ENCODE data around the gene ZNF536. TPM values are rescaled to one million over a fixed set of nuclear protein-coding genes. Genes with fewer than 3 reads are reported as not detected.

ZNF536 gene
- total and polyA plus RNA-seq, 4 donors = 0.50 to 1.2 (median 0.62) TPM; not detected in 1

DNA sequence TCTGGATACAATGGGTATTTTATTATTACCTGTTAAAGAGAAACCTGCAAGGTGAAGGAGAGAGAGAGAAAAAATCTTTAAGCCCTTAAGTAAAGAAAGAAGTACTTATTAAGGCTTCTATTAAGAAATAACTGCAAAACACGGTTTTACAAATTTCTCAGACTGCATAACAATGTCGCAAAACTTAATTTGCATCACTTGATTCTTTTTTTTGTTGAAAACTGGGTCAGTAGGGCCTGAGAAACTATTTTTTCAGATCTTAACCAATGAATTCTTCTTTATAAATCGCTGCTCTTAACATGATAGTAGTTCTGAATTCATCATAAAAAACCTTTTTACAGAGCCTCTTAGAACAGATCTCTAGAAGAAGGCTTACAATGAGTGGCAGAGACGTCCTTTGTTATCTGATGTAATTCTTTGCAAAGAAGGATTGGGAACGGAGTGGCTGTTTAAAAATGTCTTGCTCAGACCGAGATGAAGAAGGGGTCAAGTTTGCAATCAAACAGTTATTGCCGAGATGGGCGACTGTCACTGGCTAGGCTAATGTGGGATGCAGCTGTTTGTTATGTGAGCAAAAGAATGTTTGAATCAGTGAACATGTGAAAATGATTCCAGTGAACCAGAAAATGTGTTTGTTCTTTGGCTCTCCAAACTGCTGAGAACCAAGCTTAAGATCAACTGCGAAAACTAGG, 76.3 kb downstream of the ZNF536 start:
- H3K4me3 ChIP-seq (ENCODE audit: low read length in 2 of 2) = no peak overlapping the region
- H3K4me1 ChIP-seq (ENCODE audit: control insufficient read depth in 1 of 2, insufficient read depth in 2 of 2, low read length in 2 of 2) = no peaks in the 10 kb centered on the region
- no peak overlapping the region for H3K27ac ChIP-seq (ENCODE audit: low read depth in 1 of 2, low read length in 2 of 2)
- WGBS, 2 donors = 49 to 50% methylated on average over 9 of the region's 9 CpGs
- intact Hi-C loops (cut with DNase I) = no loop called here
- no peaks in the 10 kb centered on the region for H3K9me3 ChIP-seq (ENCODE audit: control insufficient read depth, low read length)
- H3K36me3 ChIP-seq (ENCODE audit: control insufficient read depth in 1 of 2, insufficient read depth in 2 of 2, low read length in 1 of 2) = no peaks in the 10 kb centered on the region
- DNase-seq = peak in 1 of 2 donors; percentile 5
- H3K27me3 ChIP-seq (ENCODE audit: control insufficient read depth in 1 of 2, insufficient read depth in 2 of 2, low read length in 1 of 2) = no peaks in the 10 kb centered on the region
- ATAC-seq (ENCODE audit: low FRiP score) = no peak

DNA sequence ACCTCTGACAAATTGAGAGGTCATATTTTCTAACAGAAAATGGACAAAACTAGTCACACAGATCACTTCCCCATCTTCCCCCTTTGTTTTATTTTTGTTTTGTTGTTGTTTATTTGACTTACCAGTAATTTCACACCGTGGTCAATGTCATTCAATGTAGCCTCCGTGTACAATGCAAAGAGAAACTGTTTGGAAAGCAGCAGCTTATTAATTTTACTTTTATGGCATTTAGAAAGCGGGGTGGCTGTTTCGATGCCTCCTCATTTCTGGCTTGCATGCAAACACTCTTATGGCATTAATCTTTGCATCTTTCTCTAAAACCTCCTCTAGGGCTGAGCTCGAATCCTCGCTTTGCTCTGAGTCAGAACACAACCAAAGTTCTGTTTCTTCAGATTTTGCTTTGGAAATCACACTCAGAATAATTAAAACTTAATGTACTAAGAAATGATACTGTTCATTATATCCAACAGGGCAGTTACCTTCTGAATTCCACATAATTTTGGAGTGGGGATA, 77.0 kb downstream of the ZNF536 start:
- ATAC-seq (ENCODE audit: low FRiP score) = no peak
- peak in 1 of 2 donors; percentile 5 for DNase-seq
- H3K4me1 ChIP-seq (ENCODE audit: control insufficient read depth in 1 of 2, insufficient read depth in 2 of 2, low read length in 2 of 2) = no peaks in the 10 kb centered on the region
- H3K27me3 ChIP-seq (ENCODE audit: control insufficient read depth in 1 of 2, insufficient read depth in 2 of 2, low read length in 1 of 2) = no peaks in the 10 kb centered on the region
- no peak overlapping the region for H3K4me3 ChIP-seq (ENCODE audit: low read length in 2 of 2)
- intact Hi-C loops (cut with DNase I) = no loop called here
- WGBS, 2 donors = 61 to 64% methylated on average over 6 of the region's 6 CpGs
- no peaks in the 10 kb centered on the region for H3K36me3 ChIP-seq (ENCODE audit: control insufficient read depth in 1 of 2, insufficient read depth in 2 of 2, low read length in 1 of 2)
- no peak overlapping the region for H3K27ac ChIP-seq (ENCODE audit: low read depth in 1 of 2, low read length in 2 of 2)
- H3K9me3 ChIP-seq (ENCODE audit: control insufficient read depth, low read length) = no peaks in the 10 kb centered on the region

DNA sequence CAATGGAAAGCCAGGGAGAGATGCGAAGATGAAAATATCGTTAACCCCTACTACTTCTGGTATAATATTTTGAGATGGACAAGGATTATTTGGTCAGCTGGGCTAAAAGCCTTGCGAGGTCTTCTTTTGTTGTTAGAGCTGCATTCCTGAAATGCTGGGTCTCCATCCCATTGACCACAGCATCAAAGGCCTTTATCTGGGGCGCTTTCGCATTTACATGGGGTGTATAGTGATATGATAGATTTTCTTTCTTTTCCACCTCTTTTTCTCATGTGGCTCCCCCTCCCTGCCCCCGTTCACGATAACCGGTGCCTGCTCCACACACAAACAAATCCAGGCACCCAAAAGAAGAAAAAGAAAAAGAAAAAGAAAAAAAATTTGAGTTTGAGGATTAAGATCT, 77.5 kb downstream of the ZNF536 start:
- Histone ChIP-seq H3K4me1 (ENCODE audit: control insufficient read depth in 1 of 2, insufficient read depth in 2 of 2, low read length in 2 of 2) (no peaks in the 10 kb centered on the region), H3K36me3 (ENCODE audit: control insufficient read depth in 1 of 2, insufficient read depth in 2 of 2, low read length in 1 of 2) (no peaks in the 10 kb centered on the region), H3K9me3 (ENCODE audit: control insufficient read depth, low read length) (no peaks in the 10 kb centered on the region), H3K27ac (ENCODE audit: low read depth in 1 of 2, low read length in 2 of 2) (no peak overlapping the region), H3K27me3 (ENCODE audit: control insufficient read depth in 1 of 2, insufficient read depth in 2 of 2, low read length in 1 of 2) (no peaks in the 10 kb centered on the region), H3K4me3 (ENCODE audit: low read length in 2 of 2) (no peak overlapping the region)
- peak in 1 of 2 donors; percentile 15 for DNase-seq
- ATAC-seq (ENCODE audit: low FRiP score) = no peak
- WGBS, 2 donors = 40 to 43% methylated on average over 8 of the region's 8 CpGs
- intact Hi-C loops (cut with DNase I) = no loop called here

- Histone ChIP-seq H3K27ac (ENCODE audit: low read depth in 1 of 2, low read length in 2 of 2) (no peak overlapping the region), H3K4me1 (ENCODE audit: control insufficient read depth in 1 of 2, insufficient read depth in 2 of 2, low read length in 2 of 2) (no peaks in the 10 kb centered on the region), H3K9me3 (ENCODE audit: control insufficient read depth, low read length) (no peaks in the 10 kb centered on the region), H3K36me3 (ENCODE audit: control insufficient read depth in 1 of 2, insufficient read depth in 2 of 2, low read length in 1 of 2) (no peaks in the 10 kb centered on the region), H3K27me3 (ENCODE audit: control insufficient read depth in 1 of 2, insufficient read depth in 2 of 2, low read length in 1 of 2) (no peaks in the 10 kb centered on the region), H3K4me3 (ENCODE audit: low read length in 2 of 2) (no peak overlapping the region)
- DNase-seq = no peak
- ATAC-seq (ENCODE audit: low FRiP score) = peak; percentile 43
- intact Hi-C loops (cut with DNase I) = no loop called here
- 3 to 4% methylated on average over 7 of the region's 7 CpGs for WGBS, 2 donors
These were observed 77.9 kb downstream of the ZNF536 start for GRCh38 chr19:30450100-30450499.

DNA sequence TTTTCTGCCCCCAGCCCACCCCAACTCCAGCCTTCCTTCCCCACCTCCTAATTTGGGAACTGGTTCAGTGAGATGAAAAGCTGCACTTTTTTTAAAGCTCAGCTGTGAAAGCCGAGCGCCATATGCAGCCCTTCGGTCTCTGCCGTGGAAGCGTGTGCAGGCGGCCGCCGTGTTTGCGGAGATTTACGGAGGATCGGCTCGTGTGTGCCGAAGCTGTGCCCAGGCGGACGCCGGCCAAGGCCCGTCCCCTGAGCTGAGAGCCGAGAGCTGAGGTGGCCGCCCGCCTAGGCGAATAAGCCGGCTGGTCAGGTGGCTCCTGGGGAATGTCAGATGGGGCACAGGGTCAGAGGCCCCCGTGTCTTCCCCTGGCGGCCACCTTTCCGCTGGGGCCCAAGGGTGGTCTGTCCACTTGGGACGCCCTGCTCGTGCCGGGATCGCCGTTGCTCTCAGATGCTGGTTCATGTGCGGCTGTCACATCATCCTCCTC, 78.7 kb downstream of the ZNF536 start:
- H3K27ac ChIP-seq (ENCODE audit: low read depth in 1 of 2, low read length in 2 of 2) = no peak overlapping the region
- no peak for DNase-seq
- no peak overlapping the region for H3K4me3 ChIP-seq (ENCODE audit: low read length in 2 of 2)
- H3K36me3 ChIP-seq (ENCODE audit: control insufficient read depth in 1 of 2, insufficient read depth in 2 of 2, low read length in 1 of 2) = no peaks in the 10 kb centered on the region
- H3K27me3 ChIP-seq (ENCODE audit: control insufficient read depth in 1 of 2, insufficient read depth in 2 of 2, low read length in 1 of 2) = no peaks in the 10 kb centered on the region
- no peaks in the 10 kb centered on the region for H3K4me1 ChIP-seq (ENCODE audit: control insufficient read depth in 1 of 2, insufficient read depth in 2 of 2, low read length in 2 of 2)
- intact Hi-C loops (cut with DNase I) = no loop called here
- 25 to 56% methylated on average over 31 of the region's 31 CpGs for WGBS, 2 donors
- no peaks in the 10 kb centered on the region for H3K9me3 ChIP-seq (ENCODE audit: control insufficient read depth, low read length)
- peak; percentile 45 for ATAC-seq (ENCODE audit: low FRiP score)

GRCh38 chr19:30452931-30453330, 80.7 kb downstream of the ZNF536 start:
- no peak for DNase-seq
- WGBS, 2 donors = 84 to 87% methylated on average over 7 of the region's 7 CpGs
- Histone ChIP-seq H3K27ac (ENCODE audit: low read depth in 1 of 2, low read length in 2 of 2) (no peak overlapping the region), H3K36me3 (ENCODE audit: control insufficient read depth in 1 of 2, insufficient read depth in 2 of 2, low read length in 1 of 2) (no peaks in the 10 kb centered on the region), H3K27me3 (ENCODE audit: control insufficient read depth in 1 of 2, insufficient read depth in 2 of 2, low read length in 1 of 2) (no peaks in the 10 kb centered on the region), H3K9me3 (ENCODE audit: control insufficient read depth, low read length) (no peaks in the 10 kb centered on the region), H3K4me1 (ENCODE audit: control insufficient read depth in 1 of 2, insufficient read depth in 2 of 2, low read length in 2 of 2) (no peaks in the 10 kb centered on the region), H3K4me3 (ENCODE audit: low read length in 2 of 2) (no peak overlapping the region)
- intact Hi-C loops (cut with DNase I) = no loop called here
- ATAC-seq (ENCODE audit: low FRiP score) = no peak

DNA sequence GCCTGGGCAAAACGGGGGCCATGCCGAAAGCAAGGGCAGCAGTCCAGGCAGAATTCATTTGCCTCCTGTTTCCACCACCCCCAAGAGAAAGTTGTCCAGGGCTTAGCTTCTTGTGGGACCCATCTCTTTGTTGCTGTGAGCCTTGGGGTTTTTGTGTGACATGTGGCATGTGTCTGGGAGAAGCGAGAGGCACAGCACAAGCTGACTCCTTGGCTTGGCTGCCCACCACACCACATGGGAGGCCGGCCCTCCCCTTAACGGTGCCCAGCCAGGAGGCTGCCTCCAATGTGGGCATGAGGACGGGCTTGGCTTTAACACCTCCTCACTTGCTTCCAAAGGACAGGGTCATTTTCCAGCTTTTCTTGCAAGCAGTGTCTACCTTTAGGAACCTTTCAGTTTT, 81.6 kb downstream of the ZNF536 start:
- Histone ChIP-seq H3K4me1 (ENCODE audit: control insufficient read depth in 1 of 2, insufficient read depth in 2 of 2, low read length in 2 of 2) (no peaks in the 10 kb centered on the region), H3K27ac (ENCODE audit: low read depth in 1 of 2, low read length in 2 of 2) (no peak overlapping the region), H3K36me3 (ENCODE audit: control insufficient read depth in 1 of 2, insufficient read depth in 2 of 2, low read length in 1 of 2) (no peaks in the 10 kb centered on the region), H3K4me3 (ENCODE audit: low read length in 2 of 2) (no peak overlapping the region), H3K27me3 (ENCODE audit: control insufficient read depth in 1 of 2, insufficient read depth in 2 of 2, low read length in 1 of 2) (no peaks in the 10 kb centered on the region), H3K9me3 (ENCODE audit: control insufficient read depth, low read length) (no peaks in the 10 kb centered on the region)
- DNase-seq (no peak), ATAC-seq (ENCODE audit: low FRiP score) (no peak)
- intact Hi-C loops (cut with DNase I) = no loop called here
- WGBS, 2 donors = 68 to 71% methylated on average over 6 of the region's 6 CpGs

- Histone ChIP-seq H3K4me3 (ENCODE audit: low read length in 2 of 2) (no peak overlapping the region), H3K9me3 (ENCODE audit: control insufficient read depth, low read length) (peaks cover 1% of the 10 kb centered on the region), H3K27ac (ENCODE audit: low read depth in 1 of 2, low read length in 2 of 2) (no peak overlapping the region), H3K4me1 (ENCODE audit: control insufficient read depth in 1 of 2, insufficient read depth in 2 of 2, low read length in 2 of 2) (no peaks in the 10 kb centered on the region), H3K36me3 (ENCODE audit: control insufficient read depth in 1 of 2, insufficient read depth in 2 of 2, low read length in 1 of 2) (no peaks in the 10 kb centered on the region), H3K27me3 (ENCODE audit: control insufficient read depth in 1 of 2, insufficient read depth in 2 of 2, low read length in 1 of 2) (no peaks in the 10 kb centered on the region)
- WGBS, 2 donors = 55 to 61% methylated on average over 1 of the region's 1 CpG
- DNase-seq (no peak), ATAC-seq (ENCODE audit: low FRiP score) (no peak)
- intact Hi-C loops (cut with DNase I) = no loop called here
These were observed 83.7 kb downstream of the ZNF536 start for GRCh38 chr19:30455881-30456280.

- H3K4me1 ChIP-seq (ENCODE audit: control insufficient read depth in 1 of 2, insufficient read depth in 2 of 2, low read length in 2 of 2) = no peaks in the 10 kb centered on the region
- H3K9me3 ChIP-seq (ENCODE audit: control insufficient read depth, low read length) = peaks cover 1% of the 10 kb centered on the region
- ATAC-seq (ENCODE audit: low FRiP score) = no peak
- WGBS, 2 donors = 59 to 64% methylated on average over 4 of the region's 4 CpGs
- no peaks in the 10 kb centered on the region for H3K27me3 ChIP-seq (ENCODE audit: control insufficient read depth in 1 of 2, insufficient read depth in 2 of 2, low read length in 1 of 2)
- H3K27ac ChIP-seq (ENCODE audit: low read depth in 1 of 2, low read length in 2 of 2) = no peak overlapping the region
- H3K4me3 ChIP-seq (ENCODE audit: low read length in 2 of 2) = no peak overlapping the region
- no peak for DNase-seq
- H3K36me3 ChIP-seq (ENCODE audit: control insufficient read depth in 1 of 2, insufficient read depth in 2 of 2, low read length in 1 of 2) = no peaks in the 10 kb centered on the region
- intact Hi-C loops (cut with DNase I) = no loop called here
These were observed 85.3 kb downstream of the ZNF536 start for GRCh38 chr19:30457484-30457883.

All from aorta (tissue), 5 donors.